GM12878 (cell line): Measurements from ENCODE around the gene ASPDH. TPM values are rescaled to one million over a fixed set of nuclear protein-coding genes. Genes with fewer than 3 reads are reported as not detected.

Source experiments
- ATAC-seq: fragments of 200-7000 bp; cut with Tn5 transposase; 3 replicates; pipeline ENCODE4 v1.9.1; 2020; ENCODE audit warnings: mild to moderate bottlenecking, moderate library complexity
- BruUV-seq: library from RNA; stranded (reverse); fragments of 400-500 nt; replicated peaks from 2 replicates; lab custom pipeline; 2021; lab: Mats Ljungman, UMichigan
- CTCF ChIA-PET: fragments of 300-600 bp; sonication (Branson Sonifier 250); formaldehyde crosslinking; extraction: SDS; loops from one replicate; lab custom pipeline; 2021; ENCODE audit warnings: inconsistent platforms; lab: Yijun Ruan, JAX
- POLR2A ChIA-PET: fragments of 350-600 bp; formaldehyde crosslinking; extraction: SDS; loops from one replicate; lab custom pipeline; 2021; ENCODE audit warnings: inconsistent platforms; lab: Charles Lee
- RAD21 ChIA-PET: fragments of 300-600 bp; sonication (Branson Sonifier 250); formaldehyde crosslinking; loops from one replicate; lab custom pipeline; 2023; ENCODE audit warnings: antibody characterized with exemption; ENCODE audit not compliant: unreplicated experiment; lab: Charles Lee
- SMC1A ChIA-PET: fragments of 300-600 bp; sonication (Branson Sonifier 250); formaldehyde crosslinking; loops from one replicate; lab custom pipeline; 2023; ENCODE audit not compliant: unreplicated experiment, uncharacterized antibody; lab: Charles Lee
- DNase-seq: peaks from one replicate; pipeline ENCODE4 v3.0.0-alpha.2; 2011; ENCODE audit warnings: low read depth, low spot score
- FAIRE-seq: peaks from 3 replicates; lab custom pipeline; 2011; peaks lifted over from hg19 to GRCh38; lab: Jason Lieb, UNC
- H2AFZ ChIP-seq: 2 replicates; pipeline ENCODE4 v1.6.0; 2011; ENCODE audit warnings: low read depth, low read length, control low read depth; ENCODE audit not compliant: control insufficient read depth
- H3K27ac ChIP-seq: 2 replicates; pipeline ENCODE4 v1.5.1; 2011; ENCODE audit warnings: control low read depth; ENCODE audit not compliant: control insufficient read depth, insufficient read depth
- H3K27me3 ChIP-seq, 2 experiments: replicated peaks in 1 of 2; 2 replicates each; pipeline versions ENCODE4 v1.6.0 to v1.6.1; 2011; ENCODE audit warnings: low read length in 1 of 2; ENCODE audit not compliant: control insufficient read depth in 2 of 2, insufficient read depth in 2 of 2
- H3K36me3 ChIP-seq, 2 experiments: 2 replicates each; pipeline ENCODE4 v1.5.1; 2011; ENCODE audit warnings: low read length in 1 of 2; ENCODE audit not compliant: control insufficient read depth in 2 of 2, insufficient read depth in 2 of 2
- H3K4me1 ChIP-seq: 2 replicates; pipeline ENCODE4 v1.6.1; 2011; ENCODE audit warnings: mild to moderate bottlenecking, low read length, moderate library complexity, mixed read lengths; ENCODE audit not compliant: control insufficient read depth, insufficient read depth
- H3K4me2 ChIP-seq: 2 replicates; pipeline ENCODE4 v1.6.0; 2011; ENCODE audit warnings: control low read depth; ENCODE audit not compliant: control insufficient read depth, insufficient read depth
- H3K4me3 ChIP-seq: fragments of 200-600 bp; sonication (generic); 2 replicates; pipeline ENCODE4 v1.5.1; 2016
- H3K79me2 ChIP-seq: 2 replicates; pipeline ENCODE4 v1.6.0; 2011; ENCODE audit warnings: low read length; ENCODE audit not compliant: control insufficient read depth, insufficient read depth
- H3K9ac ChIP-seq: 2 replicates; pipeline ENCODE4 v1.8.0; 2011; ENCODE audit warnings: low read length, control low read depth, mixed read lengths; ENCODE audit not compliant: control insufficient read depth, insufficient read depth
- H3K9me3 ChIP-seq: replicated peaks from 3 replicates; pipeline ENCODE4 v1.5.1; 2011; ENCODE audit warnings: mild to moderate bottlenecking, low read length; ENCODE audit not compliant: control insufficient read depth, insufficient read depth
- H4K20me1 ChIP-seq: 2 replicates; pipeline ENCODE4 v1.6.0; 2011; ENCODE audit not compliant: control insufficient read depth, insufficient read depth
- BRCA1 ChIP-seq: IDR thresholded peaks from 2 replicates; pipeline ENCODE4 v1.6.1; 2011; ENCODE audit warnings: low read depth, low read length, improper control_type of control experiment
- CBX3 ChIP-seq: fragments of 200-600 bp; sonication (generic); IDR thresholded peaks from 2 replicates; pipeline ENCODE4 v1.6.1; 2016; ENCODE audit warnings: low read depth, borderline replicate concordance
- CBX5 ChIP-seq: sonication (generic); IDR thresholded peaks from 2 replicates; pipeline ENCODE4 v1.6.1; 2016; ENCODE audit warnings: low read depth, moderate library complexity, mild to moderate bottlenecking, inconsistent platforms
- CREB1 ChIP-seq: IDR thresholded peaks from 2 replicates; pipeline ENCODE4 v1.6.1; 2012; ENCODE audit warnings: low read depth, mild to moderate bottlenecking, inconsistent platforms
- EP300 ChIP-seq, 2 experiments: fragments of 150-350 bp in 1 of 2; IDR thresholded peaks; 2 replicates each; pipeline ENCODE4 v1.6.1; 2011 to 2012; ENCODE audit warnings: low read depth in 2 of 2, low read length in 2 of 2, borderline replicate concordance in 1 of 2, improper control_type of control experiment in 1 of 2, inconsistent platforms in 1 of 2; ENCODE audit not compliant: control insufficient read depth in 1 of 2
- IRF4 ChIP-seq: IDR thresholded peaks from 2 replicates; pipeline ENCODE4 v1.6.1; 2011; ENCODE audit warnings: low read depth, low read length
- KLF5 ChIP-seq: fragments of 450-650 bp; IDR thresholded peaks from 2 replicates; pipeline ENCODE4 v1.6.1; 2014; ENCODE audit warnings: mild to moderate bottlenecking; ENCODE audit not compliant: partially characterized antibody
- NFYA ChIP-seq: IDR thresholded peaks from 2 replicates; pipeline ENCODE4 v1.6.1; 2011; ENCODE audit warnings: low read depth, mild to moderate bottlenecking, low read length, improper control_type of control experiment, borderline replicate concordance
- RELA ChIP-seq: fragments of 450-650 bp; IDR thresholded peaks from 2 replicates; pipeline ENCODE4 v1.8.0; 2014; ENCODE audit warnings: borderline replicate concordance; ENCODE audit not compliant: partially characterized antibody
- SIX5 ChIP-seq: IDR thresholded peaks from 2 replicates; pipeline ENCODE4 v1.6.1; 2011; ENCODE audit warnings: mild to moderate bottlenecking, low read depth, low read length, moderate library complexity; ENCODE audit not compliant: severe bottlenecking
- SRF ChIP-seq, 2 experiments: IDR thresholded peaks; 2 replicates each; pipeline ENCODE4 v1.6.1; 2011; ENCODE audit warnings: low read depth in 2 of 2, low read length in 2 of 2, mild to moderate bottlenecking in 1 of 2, moderate library complexity in 1 of 2
- ZNF274 ChIP-seq: IDR thresholded peaks from one replicate; pipeline ENCODE4 v1.8.0; 2011; ENCODE audit not compliant: insufficient read length, insufficient read depth
- ZNF384 ChIP-seq: IDR thresholded peaks from 2 replicates; pipeline ENCODE4 v1.6.1; 2012; ENCODE audit warnings: low read depth, mild to moderate bottlenecking, low read length, improper control_type of control experiment, borderline replicate concordance
- ZZZ3 ChIP-seq: IDR thresholded peaks from 2 replicates; pipeline ENCODE4 v1.6.1; 2011; ENCODE audit warnings: low read depth; ENCODE audit not compliant: control insufficient read depth, insufficient read length
- WGBS: methylation state at CpG from one replicate; pipeline ENCODE4 v1.1.6; 2016; ENCODE audit warnings: low lambda C conversion rate; ENCODE audit not compliant: insufficient replicate concordance, insufficient coverage; ENCODE audit errors: missing lambda C conversion rate; 5-methylcytosine and 5-hydroxymethylcytosine counted together
- in situ Hi-C: fragments of 300-500 bp; cut with MboI; formaldehyde crosslinking; loops from 9 replicates; pipeline ENCODE4 v1.14.3; 2018; ENCODE audit warnings: mixed read lengths
- intact Hi-C: fragments of 100-400 bp; cut with micrococcal nuclease; formaldehyde crosslinking; loops from one replicate; pipeline ENCODE4 v1.14.2; 2022; ENCODE audit not compliant: unreplicated experiment
- polyA plus RNA-seq, 11 experiments: library from polyadenylated mRNA; depleted of rRNA in 4 of 11; unstranded in 6 of 11; stranded (reverse) in 5 of 11; fragments of >200 nt; fragmentation: Nextera tagmentation in 4 of 11; fragmentation: Illumina TruSeq in 1 of 11; extraction: Ambion mirVana in 4 of 11; extraction: Trizol in 1 of 11; gene quantifications; 1 replicate in 1 of 11; 2 replicates in 10 of 11; pipeline versions ENCODE4 v1.2.1 to v1.2.3, GENCODE V29; 2011 to 2016; ENCODE audit warnings: inconsistent platforms in 2 of 11, missing spikeins in 2 of 11, low read depth in 1 of 11
- total RNA-seq, 4 experiments: library from RNA; depleted of rRNA in 3 of 4; stranded (reverse); fragments of >200 nt in 3 of 4; fragmentation: Illumina TruSeq in 1 of 4; extraction: Trizol in 1 of 4; gene quantifications; 2 replicates each; pipeline versions ENCODE4 v1.2.1 to v1.2.3, GENCODE V29; 2013 to 2021
- TF ChIP-seq, protein P1 (sequence below): fragments of 450-650 bp; IDR thresholded peaks from 2 replicates; pipeline ENCODE4 v1.6.1; 2014; ENCODE audit warnings: mild to moderate bottlenecking
- TF ChIP-seq, protein P2 (sequence below): fragments of 450-650 bp; IDR thresholded peaks from 2 replicates; pipeline ENCODE4 v1.6.1; 2018; ENCODE audit warnings: mild to moderate bottlenecking, low read depth, moderate library complexity; ENCODE audit not compliant: partially characterized antibody

Gene ASPDH
- total and polyA plus RNA-seq, 10 of the 15 experiments (the other 5 are each of a cell fraction or from before 2014, with no cell fraction given) = not detected

DNA sequence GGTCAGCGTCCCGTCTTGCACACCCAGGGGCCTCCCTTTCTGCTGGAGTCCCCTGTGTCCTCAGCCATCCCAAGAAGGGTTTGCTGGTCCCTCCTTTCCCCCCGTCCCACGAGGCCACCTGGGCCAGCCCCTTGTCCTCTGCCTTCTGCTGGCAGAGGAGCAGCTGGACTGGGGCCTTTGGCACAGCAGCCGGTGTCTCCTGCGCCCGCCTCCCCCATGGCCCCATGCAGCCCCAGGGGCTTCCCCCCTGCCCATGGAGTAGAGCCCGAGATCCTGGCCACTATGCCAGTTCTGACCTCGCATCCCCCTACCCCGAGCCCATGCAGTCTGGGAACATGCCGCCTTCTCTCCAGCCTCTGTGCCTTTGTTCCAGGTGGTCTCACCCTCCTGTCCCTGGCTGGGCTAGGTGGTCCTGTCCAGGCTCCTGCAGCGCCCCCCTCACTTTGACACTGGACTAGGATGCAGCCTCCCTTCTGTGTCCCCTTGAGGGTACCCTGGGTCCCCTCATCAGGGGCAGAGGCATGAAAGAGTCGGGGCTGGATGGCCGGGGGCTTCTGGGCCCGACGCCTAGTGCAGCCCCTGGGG, 31.4 kb downstream of the ASPDH start (continued):
- TF ChIP-seq, protein P1, sequence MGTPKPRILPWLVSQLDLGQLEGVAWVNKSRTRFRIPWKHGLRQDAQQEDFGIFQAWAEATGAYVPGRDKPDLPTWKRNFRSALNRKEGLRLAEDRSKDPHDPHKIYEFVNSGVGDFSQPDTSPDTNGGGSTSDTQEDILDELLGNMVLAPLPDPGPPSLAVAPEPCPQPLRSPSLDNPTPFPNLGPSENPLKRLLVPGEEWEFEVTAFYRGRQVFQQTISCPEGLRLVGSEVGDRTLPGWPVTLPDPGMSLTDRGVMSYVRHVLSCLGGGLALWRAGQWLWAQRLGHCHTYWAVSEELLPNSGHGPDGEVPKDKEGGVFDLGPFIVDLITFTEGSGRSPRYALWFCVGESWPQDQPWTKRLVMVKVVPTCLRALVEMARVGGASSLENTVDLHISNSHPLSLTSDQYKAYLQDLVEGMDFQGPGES = no peak
- TF ChIP-seq ZZZ3 = no peak
- no peak for TF ChIP-seq RELA
- TF ChIP-seq, all 136 proteins: peak for 0

DNA sequence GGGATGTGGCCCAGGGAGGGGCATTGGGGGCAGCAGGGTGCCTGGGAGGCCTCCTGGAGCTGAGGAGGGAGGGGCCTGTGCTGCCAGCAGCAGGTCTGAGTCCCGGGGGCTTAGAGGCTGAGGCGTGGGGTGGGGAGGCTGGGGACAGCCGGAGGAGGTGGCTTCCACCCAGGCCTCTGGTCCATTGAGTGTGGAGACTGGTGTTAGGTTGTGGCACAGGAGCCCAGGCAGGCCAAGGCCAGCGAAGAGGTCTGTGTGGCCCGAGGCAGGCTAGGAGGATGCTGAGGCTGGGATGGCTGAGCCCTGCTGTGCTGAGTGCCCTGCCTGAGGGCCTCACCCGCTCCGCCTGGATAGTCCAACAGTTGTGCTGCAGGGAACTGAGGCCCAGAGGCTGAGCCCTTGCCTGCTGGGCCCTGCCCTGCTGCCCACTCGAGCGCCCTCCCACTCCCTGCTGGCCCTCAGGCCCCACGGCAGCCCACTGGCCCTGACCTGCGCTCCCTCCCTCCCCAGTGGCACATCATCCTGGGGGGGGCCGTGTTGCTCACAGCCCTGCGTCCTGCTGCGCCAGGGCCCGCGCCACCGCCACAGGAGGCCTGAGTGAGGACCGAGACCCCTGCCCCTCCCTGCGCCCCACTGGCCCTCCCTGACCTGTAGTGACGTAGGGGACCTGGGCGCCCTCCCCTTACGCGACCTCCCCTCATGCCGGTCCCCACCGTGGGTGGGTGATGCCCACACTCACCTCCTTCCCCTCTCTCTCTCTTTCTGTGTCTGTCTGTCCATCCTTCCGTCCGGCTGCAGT, 32.2 kb downstream of the ASPDH start:
- ChIA-PET SMC1A (no interaction called here), CTCF (no interaction called here), POLR2A (no interaction called here), RAD21 (no interaction called here)
- TF ChIP-seq EP300 (IDR thresholded peaks at IDR 0.05; ENCODE audit: borderline replicate concordance in 1 of 2, control insufficient read depth in 1 of 2, low read depth in 2 of 2, low read length in 2 of 2) (no peak), ZNF384 (no peak), NFYA (no peak), KLF5 (no peak), CBX3 (no peak), BRCA1 (no peak), SRF (IDR thresholded peaks at IDR 0.05; ENCODE audit: low read depth in 2 of 2, low read length in 2 of 2) (no peak), IRF4 (no peak), SIX5 (no peak), ZNF274 (no peak), CREB1 (no peak), CBX5 (no peak)
- TF ChIP-seq, protein P2, sequence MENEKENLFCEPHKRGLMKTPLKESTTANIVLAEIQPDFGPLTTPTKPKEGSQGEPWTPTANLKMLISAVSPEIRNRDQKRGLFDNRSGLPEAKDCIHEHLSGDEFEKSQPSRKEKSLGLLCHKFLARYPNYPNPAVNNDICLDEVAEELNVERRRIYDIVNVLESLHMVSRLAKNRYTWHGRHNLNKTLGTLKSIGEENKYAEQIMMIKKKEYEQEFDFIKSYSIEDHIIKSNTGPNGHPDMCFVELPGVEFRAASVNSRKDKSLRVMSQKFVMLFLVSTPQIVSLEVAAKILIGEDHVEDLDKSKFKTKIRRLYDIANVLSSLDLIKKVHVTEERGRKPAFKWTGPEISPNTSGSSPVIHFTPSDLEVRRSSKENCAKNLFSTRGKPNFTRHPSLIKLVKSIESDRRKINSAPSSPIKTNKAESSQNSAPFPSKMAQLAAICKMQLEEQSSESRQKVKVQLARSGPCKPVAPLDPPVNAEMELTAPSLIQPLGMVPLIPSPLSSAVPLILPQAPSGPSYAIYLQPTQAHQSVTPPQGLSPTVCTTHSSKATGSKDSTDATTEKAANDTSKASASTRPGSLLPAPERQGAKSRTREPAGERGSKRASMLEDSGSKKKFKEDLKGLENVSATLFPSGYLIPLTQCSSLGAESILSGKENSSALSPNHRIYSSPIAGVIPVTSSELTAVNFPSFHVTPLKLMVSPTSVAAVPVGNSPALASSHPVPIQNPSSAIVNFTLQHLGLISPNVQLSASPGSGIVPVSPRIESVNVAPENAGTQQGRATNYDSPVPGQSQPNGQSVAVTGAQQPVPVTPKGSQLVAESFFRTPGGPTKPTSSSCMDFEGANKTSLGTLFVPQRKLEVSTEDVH = no peak
- no peak for DNase-seq
- Histone ChIP-seq H3K4me3 (no peak overlapping the region), H3K9me3 (peaks cover 8% of the 10 kb centered on the region; the same call in 2 of the 3 replicates), H3K4me2 (no peak overlapping the region), H3K79me2 (peaks cover 22% of the 10 kb centered on the region), H4K20me1 (no peaks in the 10 kb centered on the region), H2AFZ (no peak overlapping the region), H3K27me3 (no peaks in the 10 kb centered on the region), H3K4me1 (no peaks in the 10 kb centered on the region), H3K9ac (no peak overlapping the region), H3K36me3 (peaks cover 12 to 21% of the 10 kb centered on the region in 2 experiments; a peak in 3 of 4 replicates), H3K27ac (no peak overlapping the region)
- intact Hi-C loops (no loop called here), in situ Hi-C loops (no loop called here)
- WGBS = 94% methylated on average over 20 of the region's 27 CpGs
- BruUV-seq = no TSS peak
- no peak for FAIRE-seq
- no peak for ATAC-seq
